HG03575 (cell line): ENCODE measurements around the gene ITGB2.

Experiments
- ATAC-seq: cut with Tn5 transposase; IDR thresholded peaks from one replicate; pipeline ENCODE4 v1.9.1; 2021; ENCODE audit not compliant: unreplicated experiment, insufficient number of reproducible peaks, low FRiP score; ENCODE audit errors: extremely low read depth

The ITGB2 gene

DNA sequence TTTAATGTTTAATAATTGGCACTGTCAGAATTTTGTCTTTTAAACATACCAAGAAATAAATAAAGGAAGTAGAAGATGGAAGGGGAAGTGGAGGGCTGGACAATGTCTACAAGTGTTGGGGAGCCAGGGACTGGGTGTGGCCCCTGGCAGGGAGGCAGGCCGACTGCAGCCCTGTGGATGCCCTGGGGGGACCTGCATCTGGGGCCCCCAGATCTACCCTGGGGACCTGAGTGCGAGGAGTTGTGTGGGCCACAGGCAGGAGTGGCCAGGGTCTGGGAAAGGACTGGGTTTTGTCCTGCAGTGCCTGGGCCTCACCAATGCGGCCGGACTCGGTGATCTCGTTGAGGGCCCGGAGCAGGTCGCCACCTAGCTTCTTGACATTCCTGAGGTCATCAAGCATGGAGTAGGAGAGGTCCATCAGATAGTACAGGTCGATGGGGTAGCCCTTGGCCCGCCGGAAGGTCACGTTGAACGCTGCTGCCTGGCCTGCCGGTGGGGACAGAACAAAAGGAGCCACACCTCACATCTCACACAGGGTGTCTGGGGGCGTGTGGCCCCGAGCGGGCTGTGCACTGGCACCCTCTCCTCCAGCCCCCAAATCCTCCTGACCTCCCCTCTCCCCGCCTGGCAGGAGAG is 17.5 kb downstream of the ITGB2 start:
- ATAC-seq, result no peak

DNA sequence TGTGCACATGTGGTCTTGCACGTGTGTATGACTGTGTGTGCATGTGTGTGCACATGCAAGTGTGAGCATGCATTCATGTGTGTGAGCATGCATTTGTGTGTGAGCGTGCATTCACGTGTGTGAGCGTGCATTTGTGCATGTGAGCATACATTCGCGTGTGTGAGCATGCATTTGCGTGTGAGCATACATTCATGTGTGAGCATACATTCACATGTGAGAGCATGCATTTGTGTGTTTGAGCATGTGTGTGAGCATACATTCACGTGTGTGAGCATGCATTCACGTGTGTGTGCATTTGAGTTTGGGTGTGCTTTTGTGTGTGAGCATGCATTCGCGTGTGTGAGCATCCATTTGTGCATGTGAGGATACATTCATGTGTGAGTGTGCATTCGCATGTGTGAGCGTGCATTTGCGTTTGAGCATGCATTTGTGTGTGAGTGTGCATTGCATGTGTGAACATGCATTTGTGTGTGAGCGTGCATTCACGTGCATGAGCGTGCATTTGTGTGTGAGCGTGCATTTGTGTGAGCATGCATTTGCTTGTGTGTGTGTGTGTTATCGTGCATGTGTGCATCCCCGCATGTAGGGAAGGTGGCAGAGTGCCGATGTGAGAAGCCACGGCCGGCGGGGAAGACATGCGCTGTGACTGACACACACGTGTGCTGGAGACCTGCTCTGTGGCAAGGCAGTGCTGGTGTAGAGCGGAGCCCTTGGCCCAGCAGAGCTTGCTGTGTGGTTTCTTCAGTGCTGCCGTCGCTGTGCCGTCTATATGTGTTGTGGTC is 18.2 kb downstream of the ITGB2 start:
- no peak for ATAC-seq

DNA sequence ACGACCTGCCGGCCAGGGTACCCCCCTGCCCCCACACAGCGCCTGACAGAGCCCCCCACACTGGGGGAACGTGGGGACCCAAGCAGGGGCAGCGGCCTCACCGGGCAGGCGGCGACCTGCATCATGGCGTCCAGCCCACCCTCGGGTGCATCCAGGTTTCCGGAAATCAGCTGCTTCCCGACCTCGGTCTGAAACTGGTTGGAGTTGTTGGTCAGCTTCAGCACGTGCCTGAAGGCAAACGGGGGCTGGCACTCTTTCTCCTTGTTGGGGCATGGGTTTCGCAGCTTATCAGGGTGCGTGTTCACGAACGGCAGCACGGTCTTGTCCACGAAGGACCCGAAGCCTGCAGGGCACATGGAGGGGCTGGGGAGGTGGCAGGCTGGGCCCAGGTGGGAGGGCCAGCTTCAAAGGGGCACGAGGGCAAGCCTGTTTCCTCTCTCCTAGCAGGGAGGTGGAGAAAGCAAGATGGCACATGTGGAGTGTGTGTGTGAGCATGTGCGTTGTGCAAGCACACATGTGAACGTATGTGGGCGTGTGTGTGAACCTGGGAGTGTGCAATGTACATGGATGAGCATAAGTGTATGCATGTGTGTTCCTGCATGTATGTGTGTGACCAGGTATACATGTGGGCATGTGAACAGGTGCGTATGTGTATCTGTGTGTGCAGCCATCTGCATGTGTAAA is 19.2 kb downstream of the ITGB2 start:
- no peak for ATAC-seq

- ATAC-seq, result no peak
Measured at GRCh38 chr21:44900559-44901251, 20.0 kb downstream of the ITGB2 start.

- ATAC-seq, result no peak
Measured at GRCh38 chr21:44899768-44900558, 20.7 kb downstream of the ITGB2 start.

- no peak for ATAC-seq
Measured at GRCh38 chr21:44898851-44899767, 21.6 kb downstream of the ITGB2 start.

DNA sequence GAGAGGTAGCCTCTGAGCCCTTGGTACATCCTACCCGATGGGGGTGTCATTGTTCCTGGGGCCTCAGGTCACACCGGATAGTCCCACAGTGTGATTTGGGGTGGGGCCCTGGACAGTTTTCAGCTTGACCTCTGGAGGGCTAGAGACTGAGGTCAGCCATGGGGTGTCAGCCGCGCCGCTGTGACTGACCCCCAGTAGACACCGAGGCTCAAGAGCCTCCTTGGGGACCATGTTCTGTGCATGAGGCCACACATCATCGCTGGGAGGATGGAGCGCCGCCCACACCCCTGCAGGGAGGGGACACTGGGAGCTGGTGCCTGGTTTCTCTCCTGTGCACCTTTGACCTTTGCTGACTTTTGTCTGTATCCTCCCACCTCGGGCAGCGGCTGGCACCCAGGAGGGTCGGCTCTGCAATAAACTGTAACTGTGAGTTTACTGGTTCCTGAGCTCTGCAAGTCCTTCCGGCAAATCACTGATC is 22.6 kb downstream of the ITGB2 start:
- ATAC-seq, result no peak

GRCh38 chr21:44897326-44898010 is 23.2 kb downstream of the ITGB2 start:
- ATAC-seq, result no peak

GRCh38 chr21:44896561-44897286 is 24.0 kb downstream of the ITGB2 start:
- no peak for ATAC-seq

DNA sequence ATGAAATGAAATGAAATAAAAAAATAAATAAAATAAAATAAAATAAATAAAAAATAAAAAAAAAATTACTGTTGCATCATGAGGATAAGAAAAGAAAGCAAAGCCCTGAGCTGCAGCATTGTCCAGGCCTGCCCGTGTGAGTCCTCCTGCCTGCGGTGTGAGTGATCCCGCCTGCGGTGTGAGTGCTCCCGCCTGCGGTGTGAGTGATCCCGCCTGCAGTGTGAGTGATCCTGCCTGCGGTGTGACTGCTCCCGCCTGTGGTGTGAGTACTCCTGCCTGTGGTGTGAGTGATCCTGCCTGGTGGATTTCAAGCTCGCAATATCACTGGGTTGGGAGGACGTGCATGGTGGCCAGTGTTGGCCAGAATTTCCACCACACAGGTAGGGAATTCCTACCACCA is 24.8 kb downstream of the ITGB2 start:
- ATAC-seq, result no peak

DNA sequence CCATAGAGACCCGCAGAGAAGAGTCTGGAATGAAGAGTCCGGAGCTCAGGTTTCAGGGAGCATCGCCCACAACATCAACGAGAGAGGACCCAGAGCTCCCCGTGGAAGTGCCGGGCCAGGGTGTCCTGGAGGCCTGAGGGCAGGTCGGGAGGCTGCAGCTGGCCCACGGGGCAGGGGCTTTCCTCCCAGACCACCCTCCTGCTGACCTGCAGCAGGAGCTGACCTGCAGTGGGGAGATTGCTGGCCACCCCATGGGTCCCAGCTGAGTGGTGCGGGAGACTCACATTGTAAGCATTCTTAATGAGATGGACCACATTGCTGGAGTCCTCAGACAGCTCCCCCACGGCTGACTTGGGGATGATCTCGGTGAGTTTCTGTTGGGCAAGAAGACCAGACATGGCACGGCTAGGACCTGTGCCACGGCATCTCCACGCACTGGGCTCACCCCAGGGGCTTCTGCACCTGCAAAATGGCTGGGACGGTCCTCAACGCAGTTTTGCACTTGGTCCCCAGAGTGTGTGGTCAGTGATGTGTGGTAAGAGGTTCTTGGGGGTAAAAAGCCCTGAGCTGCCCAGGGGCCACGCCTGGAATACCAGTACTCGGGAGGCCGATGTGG is 25.9 kb downstream of the ITGB2 start:
- ATAC-seq, result no peak

- no peak for ATAC-seq
Measured at GRCh38 chr21:44893948-44894656, 26.6 kb downstream of the ITGB2 start.

GRCh38 chr21:44893278-44893556 is 27.5 kb downstream of the ITGB2 start:
- ATAC-seq, result no peak

DNA sequence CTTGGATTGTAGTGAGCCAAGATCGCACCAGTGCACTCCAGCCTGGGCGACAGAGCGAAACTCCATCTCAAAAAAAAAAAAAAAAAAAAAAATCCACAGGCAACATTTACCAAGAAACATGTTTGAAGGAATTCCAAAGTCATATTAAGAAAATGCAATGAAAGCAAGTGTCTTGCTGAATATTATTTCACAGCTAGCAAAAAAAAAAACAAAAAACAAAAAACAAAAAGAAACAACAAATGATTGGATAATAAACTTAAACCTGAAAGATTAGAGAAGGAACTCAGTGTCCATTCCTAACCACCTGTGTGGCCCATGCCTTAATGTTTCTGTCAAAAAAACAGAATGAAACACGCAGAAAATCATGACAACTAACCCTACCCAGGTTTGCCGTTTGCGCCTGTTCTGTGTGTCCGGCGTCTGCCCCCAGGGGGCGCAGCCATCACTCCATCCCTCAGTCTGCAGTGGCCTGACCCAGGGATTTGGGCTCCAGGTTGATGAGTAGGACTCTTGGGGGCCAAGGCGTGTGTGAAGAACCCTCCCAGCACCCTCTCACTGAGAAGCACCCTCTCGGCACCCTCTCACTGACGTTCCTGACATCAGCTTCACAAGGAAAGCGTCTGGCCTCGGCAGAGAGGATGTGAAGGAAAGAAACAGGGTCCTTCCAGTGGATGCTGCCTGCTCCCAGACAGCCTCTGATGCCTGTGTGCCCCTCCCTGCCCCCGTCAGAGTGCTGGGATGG is 28.0 kb downstream of the ITGB2 start:
- no peak for ATAC-seq

DNA sequence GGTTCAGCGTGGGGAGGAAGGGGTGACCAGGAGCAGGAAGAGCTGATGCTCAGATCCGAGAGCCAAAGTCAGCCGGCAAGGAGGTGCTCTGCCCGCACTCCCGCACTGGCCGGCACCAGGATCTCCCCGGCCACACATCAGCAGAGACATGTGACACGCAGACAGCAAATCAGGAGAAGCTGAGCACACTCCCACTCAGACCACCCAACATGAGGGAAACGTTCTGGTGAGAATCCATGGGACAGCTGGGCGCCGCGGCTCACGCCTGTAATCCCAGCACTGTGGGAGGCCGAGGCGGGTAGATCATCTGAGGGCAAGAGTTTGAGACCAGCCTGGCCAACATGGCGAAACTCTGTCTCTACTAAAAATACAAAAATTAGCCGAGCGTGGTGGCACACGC is 28.6 kb downstream of the ITGB2 start:
- no peak for ATAC-seq
